HG03571 (cell line): ENCODE measurements around the gene MTHFD2L.
"Not testable (repeated sequence)": the region's sequence is repeated elsewhere in the genome, so short reads cannot be mapped to it uniquely, and the experiment has no call there.

Source experiments
- ATAC-seq: cut with Tn5 transposase; IDR thresholded peaks from one replicate; pipeline ENCODE4 v1.9.1; 2021; ENCODE audit not compliant: unreplicated experiment

The MTHFD2L gene

DNA sequence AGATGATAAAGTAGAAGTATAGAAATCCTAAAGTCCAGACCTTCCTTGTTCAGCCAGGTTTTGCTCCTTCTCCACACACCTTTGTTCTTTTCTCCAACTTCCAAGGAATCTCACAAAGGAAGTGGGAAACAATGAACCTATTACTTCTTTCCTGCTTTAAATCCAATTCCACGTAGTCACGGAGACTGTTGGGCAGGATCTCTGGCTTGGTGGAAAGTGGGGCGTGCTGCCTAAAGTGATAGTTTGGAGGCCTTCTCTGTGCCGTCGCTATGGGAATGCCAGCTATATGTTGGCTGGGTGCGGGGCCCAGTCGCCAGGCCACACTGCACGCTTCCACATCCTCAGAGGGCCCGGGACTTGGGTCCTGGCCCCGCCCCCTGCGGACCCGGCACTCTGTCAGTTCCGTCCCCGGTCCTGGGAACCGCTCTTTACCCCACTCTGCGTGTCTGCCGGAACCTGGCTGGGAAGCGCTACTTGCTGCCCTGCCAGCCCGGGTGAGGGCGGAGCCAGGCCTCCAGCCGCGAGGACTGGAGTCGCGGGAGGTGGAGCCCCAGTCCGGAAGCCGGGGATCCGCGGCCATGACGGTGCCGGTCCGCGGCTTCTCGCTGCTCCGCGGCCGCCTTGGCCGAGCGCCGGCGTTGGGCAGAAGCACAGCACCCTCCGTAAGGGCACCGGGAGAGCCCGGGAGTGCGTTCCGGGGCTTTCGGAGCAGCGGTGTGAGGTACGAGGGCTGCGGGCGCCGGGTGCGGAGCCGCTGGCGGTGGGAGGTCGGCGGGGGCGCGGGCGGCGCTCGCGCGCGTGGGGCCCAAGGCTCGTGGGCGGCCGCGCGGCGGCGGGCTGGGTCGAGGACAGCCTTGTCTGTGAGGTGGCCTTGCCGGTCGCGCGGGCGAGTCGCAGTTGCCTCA, at the start of gene MTHFD2L:
Gene MTHFD2L, plus strand, starts transcription at position 558 of the 905 bp plus-strand sequence. Its CDS starts 21 bp downstream, at position 579.
- peak; percentile 99 for ATAC-seq

- ATAC-seq: no peak
Observed at GRCh38 chr4:74108457-74109115, 49.3 kb upstream of the MTHFD2L start.

- no peak for ATAC-seq
Observed at GRCh38 chr4:74109116-74109869, 48.6 kb upstream of the MTHFD2L start.

- no peak for ATAC-seq
Observed at GRCh38 chr4:74109870-74110605, 47.9 kb upstream of the MTHFD2L start.

DNA sequence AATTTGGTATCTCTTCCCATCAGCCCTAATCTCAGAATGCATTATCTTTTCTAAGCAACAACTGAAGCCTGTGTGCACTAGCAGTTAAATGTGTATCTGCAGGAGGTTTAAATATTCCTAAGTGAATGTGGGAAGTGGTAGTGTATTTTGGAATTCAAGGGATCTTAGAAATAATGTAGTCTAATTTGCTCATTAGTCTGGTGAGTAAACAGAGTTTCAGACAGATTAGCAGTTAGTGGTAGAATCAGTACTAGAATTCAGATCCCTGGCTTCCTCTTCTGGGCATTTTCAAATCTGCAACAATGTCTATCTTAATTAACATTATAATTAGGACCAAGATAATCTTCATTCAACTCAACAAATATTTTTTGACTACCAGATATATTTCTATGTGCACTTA, 47.2 kb upstream of the MTHFD2L start:
- no peak for ATAC-seq

DNA sequence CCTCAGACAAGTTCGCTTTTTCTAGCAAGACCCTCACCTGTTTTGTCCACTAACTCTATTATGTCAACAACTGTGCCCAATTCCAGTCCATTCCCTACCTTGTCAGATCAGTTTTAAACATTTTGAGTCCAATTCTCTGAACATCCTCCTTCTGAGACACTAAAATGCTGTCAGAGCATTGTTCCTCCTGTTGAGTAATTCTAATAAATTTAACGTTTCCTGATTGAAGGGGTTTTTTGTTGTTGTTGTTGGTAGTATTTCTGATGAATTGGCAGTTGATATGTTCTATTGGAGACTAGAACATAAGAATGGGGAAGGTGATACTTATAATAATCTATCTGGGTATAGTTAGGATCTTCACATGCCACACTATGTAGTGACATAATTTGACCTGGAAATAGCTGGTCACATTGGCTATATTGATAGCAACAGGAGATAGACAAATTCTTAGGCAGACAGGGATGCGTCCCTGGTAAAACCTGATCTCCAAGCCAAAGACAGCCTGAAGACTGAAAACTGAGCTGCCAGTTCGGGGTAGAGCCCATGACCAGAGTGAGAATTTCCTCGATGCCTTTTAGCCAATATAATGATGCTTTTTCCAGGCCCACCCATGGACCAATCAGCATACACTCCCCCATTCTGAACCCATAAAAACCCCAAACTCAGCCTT, 46.5 kb upstream of the MTHFD2L start:
- no peak for ATAC-seq

GRCh38 chr4:74111990-74112389, 45.9 kb upstream of the MTHFD2L start:
- no peak for ATAC-seq

- no peak for ATAC-seq
Observed at GRCh38 chr4:74112399-74113105, 45.4 kb upstream of the MTHFD2L start.

GRCh38 chr4:74114234-74114633, 43.7 kb upstream of the MTHFD2L start:
- ATAC-seq: no peak

- ATAC-seq: no peak
Observed at GRCh38 chr4:74117024-74117534, 40.8 kb upstream of the MTHFD2L start.

DNA sequence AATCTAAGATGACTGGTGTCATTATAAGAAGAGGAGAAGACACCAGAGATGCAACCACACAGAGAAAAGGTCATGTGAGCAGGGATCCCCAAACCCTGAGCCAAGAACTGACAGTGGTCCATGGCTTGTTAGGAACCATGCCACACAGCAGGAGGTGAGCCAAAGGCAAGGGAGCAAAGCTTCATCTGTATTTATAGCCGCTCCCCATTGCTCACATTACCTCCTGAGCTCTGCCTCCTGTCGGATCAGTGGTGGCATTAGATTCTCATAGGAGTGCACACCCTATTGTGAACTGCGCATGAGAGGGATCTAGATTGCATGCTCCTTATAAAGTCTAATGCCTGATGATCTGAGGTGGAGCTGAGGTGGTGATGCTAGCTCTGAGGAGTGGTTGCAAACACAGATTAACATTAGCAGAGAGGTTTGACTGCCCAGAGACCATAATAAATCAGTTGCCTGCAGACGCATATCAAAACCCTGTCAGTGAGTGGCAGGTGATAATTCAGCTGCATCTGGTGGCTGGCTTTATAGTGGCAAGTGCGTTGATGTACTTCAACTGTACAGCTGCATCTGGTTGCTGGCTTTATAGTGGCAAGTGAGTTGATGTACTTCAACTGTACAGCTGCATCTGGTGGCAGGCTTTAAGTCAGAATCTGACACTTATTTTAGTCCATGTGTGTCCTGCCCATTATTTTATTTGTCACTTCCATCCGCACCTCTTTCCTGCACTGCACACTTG, 39.1 kb upstream of the MTHFD2L start:
- ATAC-seq: no peak

- no peak for ATAC-seq
Observed at GRCh38 chr4:74120086-74120485, 37.8 kb upstream of the MTHFD2L start.

DNA sequence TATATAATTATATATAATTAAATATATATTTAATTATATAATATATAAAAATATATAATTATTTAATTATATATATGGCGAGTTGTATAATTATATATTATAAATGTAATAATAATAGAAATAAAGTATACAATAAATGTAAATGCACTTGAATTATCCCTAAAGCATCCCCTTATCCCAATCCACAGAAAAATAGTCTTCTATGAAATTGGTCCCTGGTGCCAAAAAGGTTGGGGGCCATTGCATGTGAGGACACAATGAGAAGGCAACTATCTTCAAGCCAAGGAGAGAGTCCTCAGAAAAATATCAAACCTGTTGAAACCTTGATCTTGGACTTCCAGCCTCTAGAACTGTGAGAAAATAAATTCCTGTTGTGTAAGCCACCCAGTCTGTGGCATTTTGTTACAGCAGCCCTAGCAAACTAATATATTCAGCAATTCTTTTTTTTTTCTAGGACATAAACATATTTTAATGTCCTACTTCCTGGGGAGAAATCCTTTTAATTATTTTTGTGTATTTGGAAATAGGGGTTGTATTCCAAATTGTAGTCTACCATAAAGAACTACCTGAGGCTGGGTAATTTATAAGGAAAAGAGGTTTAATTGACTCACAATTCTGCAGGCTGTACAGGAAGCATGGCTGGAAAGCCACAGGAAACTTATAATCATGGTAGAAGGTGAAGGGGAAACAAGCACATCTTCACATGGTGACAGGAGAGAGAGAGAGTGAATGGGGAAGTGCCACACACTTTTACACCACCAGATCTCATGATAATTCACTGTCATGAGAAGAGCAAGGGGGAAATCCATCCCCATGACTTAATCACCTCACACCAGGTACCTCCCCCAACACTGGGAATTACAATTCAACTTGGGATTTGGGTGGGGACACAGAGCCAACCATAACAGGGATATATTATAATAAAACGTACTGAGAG, 36.0 kb upstream of the MTHFD2L start:
- no peak for ATAC-seq

DNA sequence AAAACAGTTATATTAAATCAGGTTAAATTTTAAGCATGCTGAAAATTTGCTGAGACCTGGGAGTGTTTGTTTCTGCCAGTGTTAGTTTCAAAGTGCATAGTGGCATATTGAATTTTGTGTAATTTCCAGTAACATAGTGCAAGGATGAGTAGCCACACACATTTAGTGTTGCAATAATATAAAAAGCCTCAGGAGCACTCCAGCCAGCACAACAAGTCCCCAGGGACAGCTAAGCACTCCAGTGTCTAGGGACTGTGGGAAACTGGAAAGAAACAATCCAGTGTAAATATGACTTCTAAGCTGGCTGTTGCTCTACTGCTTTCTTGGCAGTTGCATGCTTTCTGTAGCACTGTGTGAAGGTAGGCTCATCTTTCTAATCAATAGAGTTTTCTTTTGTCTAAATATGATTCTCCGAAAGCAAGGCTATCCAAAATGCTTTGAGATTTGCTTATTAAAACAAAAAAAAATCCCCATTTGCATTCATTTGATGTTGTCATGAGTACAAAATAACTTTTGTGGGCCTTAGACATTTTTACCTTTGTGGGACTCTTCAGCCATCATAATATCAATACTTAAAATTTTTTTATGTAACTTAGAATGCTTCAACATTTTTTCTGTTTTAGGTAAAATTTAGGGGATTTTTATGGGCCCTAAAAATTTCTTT, 34.7 kb upstream of the MTHFD2L start:
- no peak for ATAC-seq

GRCh38 chr4:74125029-74125428, 32.9 kb upstream of the MTHFD2L start:
- ATAC-seq: no peak

GRCh38 chr4:74127745-74128144, 30.2 kb upstream of the MTHFD2L start:
- ATAC-seq: no peak

DNA sequence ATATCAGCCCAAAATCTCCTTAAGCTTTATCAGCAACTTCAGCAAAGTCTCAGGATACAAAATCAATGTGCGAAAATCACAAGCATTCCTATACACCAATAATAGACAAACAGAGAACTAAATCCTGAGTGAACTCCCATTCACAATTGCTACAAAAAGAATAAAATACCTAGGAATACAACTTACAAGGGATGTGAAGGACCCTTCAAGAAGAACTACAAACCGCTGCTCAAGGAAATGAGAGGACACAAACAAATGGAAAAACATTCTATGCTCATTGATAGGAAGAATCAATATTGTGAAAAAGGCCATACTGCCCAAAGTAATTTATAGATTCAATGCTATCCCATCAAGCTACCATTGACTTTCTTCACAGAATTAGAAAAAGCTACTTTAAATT, 27.1 kb upstream of the MTHFD2L start:
- ATAC-seq: not testable (repeated sequence)
